A549 (cell line): ENCODE measurements around the gene RGL1.

ENCODE experiments used
- MYC ChIP-seq: IDR thresholded peaks from 2 replicates; pipeline ENCODE4 v1.6.1; 2012; ENCODE audit warnings: mild to moderate bottlenecking, inconsistent platforms, low read length, improper control_type of control experiment, borderline replicate concordance
- POLR2A ChIP-seq: IDR thresholded peaks from 2 replicates; pipeline ENCODE4 v1.6.1; 2012; ENCODE audit warnings: mild to moderate bottlenecking, low read length
- RFX5 ChIP-seq: fragments of 450-650 bp; IDR thresholded peaks from 2 replicates; pipeline ENCODE4 v1.7.1; 2014; ENCODE audit warnings: antibody characterized with exemption, mild to moderate bottlenecking, moderate library complexity
- TF ChIP-seq, protein P1 (sequence below): fragments of >200 bp; sonication (Bioruptor Twin); formaldehyde crosslinking; IDR thresholded peaks from 3 replicates; pipeline ENCODE4 v1.5.1; 2016
- TF ChIP-seq, protein P2 (sequence below): fragments of 150-350 bp; IDR thresholded peaks from 2 replicates; pipeline ENCODE4 v1.6.1; 2014; ENCODE audit warnings: low read depth, mild to moderate bottlenecking, low read length
- TF ChIP-seq, protein P3 (sequence below): IDR thresholded peaks from 2 replicates; pipeline ENCODE4 v1.6.1; 2012

DNA sequence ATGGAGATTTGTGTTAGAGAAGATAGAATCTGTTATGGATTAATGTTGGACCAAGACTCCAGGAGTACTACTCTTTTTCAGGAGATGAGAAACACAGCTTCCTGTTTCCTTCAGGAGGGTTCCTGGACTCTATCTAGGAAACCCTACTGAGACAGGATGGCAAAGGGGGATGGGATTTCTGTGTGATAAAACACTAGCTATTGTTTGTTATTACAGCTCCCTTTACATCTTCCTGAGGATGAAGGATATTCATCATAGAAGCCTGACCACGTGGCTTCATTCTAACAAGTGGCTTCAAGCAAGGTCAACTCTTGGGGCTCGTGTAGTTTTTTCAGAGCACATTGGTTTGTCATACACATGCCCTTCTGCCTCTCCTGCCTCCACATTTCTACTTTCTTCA is 33.3 kb downstream of the RGL1 start:
- TF ChIP-seq, protein P1, sequence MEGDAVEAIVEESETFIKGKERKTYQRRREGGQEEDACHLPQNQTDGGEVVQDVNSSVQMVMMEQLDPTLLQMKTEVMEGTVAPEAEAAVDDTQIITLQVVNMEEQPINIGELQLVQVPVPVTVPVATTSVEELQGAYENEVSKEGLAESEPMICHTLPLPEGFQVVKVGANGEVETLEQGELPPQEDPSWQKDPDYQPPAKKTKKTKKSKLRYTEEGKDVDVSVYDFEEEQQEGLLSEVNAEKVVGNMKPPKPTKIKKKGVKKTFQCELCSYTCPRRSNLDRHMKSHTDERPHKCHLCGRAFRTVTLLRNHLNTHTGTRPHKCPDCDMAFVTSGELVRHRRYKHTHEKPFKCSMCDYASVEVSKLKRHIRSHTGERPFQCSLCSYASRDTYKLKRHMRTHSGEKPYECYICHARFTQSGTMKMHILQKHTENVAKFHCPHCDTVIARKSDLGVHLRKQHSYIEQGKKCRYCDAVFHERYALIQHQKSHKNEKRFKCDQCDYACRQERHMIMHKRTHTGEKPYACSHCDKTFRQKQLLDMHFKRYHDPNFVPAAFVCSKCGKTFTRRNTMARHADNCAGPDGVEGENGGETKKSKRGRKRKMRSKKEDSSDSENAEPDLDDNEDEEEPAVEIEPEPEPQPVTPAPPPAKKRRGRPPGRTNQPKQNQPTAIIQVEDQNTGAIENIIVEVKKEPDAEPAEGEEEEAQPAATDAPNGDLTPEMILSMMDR = no peak
- TF ChIP-seq RFX5 = no peak
- TF ChIP-seq, protein P2, sequence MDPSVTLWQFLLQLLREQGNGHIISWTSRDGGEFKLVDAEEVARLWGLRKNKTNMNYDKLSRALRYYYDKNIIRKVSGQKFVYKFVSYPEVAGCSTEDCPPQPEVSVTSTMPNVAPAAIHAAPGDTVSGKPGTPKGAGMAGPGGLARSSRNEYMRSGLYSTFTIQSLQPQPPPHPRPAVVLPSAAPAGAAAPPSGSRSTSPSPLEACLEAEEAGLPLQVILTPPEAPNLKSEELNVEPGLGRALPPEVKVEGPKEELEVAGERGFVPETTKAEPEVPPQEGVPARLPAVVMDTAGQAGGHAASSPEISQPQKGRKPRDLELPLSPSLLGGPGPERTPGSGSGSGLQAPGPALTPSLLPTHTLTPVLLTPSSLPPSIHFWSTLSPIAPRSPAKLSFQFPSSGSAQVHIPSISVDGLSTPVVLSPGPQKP = no peak
- TF ChIP-seq, protein P3, sequence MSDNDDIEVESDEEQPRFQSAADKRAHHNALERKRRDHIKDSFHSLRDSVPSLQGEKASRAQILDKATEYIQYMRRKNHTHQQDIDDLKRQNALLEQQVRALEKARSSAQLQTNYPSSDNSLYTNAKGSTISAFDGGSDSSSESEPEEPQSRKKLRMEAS = no peak
- no peak for TF ChIP-seq POLR2A
- no peak for TF ChIP-seq MYC
